Measurements from ENCODE around the gene SPECC1L.

Gene SPECC1L

DNA sequence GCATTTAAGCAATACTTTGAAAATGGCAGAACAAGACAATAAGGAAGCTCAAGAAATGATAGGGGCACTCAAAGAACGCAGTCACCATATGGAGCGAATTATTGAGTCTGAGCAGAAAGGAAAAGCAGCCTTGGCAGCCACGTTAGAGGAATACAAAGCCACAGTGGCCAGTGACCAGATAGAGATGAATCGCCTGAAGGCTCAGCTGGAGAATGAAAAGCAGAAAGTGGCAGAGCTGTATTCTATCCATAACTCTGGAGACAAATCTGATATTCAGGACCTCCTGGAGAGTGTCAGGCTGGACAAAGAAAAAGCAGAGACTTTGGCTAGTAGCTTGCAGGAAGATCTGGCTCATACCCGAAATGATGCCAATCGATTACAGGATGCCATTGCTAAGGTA lies 51.9 kb downstream of the SPECC1L start:
- DNase-seq (ENCODE audit: low spot score), result no peak

DNA sequence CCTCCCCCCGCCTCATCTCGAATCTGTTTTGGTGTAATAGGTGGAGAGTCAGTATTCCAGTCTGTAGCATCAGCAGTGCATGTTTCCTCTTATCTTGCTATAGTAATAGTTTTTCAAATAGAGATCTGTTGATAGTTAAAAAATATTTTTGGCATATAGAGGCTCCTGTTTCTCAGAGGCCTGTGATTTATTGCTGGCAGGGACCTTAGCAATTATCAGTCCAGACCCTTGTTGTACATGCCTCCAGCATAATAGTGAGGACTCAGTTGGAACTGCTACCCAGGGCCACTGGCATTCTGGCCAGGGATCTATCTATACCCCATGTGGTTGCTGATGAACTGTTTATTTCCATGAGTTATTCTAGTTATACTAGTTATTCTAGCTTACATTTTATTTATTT lies 52.6 kb downstream of the SPECC1L start:
- DNase-seq (ENCODE audit: low spot score), result peak; percentile 12

DNA sequence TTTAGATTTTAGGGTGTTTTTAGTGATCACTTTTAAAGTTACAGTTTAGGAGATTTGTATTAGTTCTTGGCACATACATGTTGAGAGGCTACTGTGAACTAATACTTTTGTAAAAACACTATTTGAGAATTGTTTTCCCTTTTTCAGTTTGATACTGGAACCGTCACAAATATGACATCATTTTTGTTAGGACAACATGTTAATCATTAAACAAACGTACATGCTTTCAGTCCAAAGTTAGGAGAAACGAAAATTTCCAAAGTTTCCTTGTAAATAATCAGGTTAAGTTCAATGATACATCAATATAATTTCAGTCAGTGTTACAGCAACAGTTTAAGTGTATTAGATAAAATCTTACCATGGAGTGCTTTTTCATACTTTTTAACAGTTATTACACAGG lies 53.1 kb downstream of the SPECC1L start:
- peak; percentile 33 for DNase-seq (ENCODE audit: low spot score)

- DNase-seq (ENCODE audit: low spot score), result no peak
Observed at GRCh38 chr22:24324137-24324536, 53.5 kb downstream of the SPECC1L start.

GRCh38 chr22:24325105-24325757 lies 54.6 kb downstream of the SPECC1L start:
- peak; percentile 25 for DNase-seq (ENCODE audit: low spot score)

DNA sequence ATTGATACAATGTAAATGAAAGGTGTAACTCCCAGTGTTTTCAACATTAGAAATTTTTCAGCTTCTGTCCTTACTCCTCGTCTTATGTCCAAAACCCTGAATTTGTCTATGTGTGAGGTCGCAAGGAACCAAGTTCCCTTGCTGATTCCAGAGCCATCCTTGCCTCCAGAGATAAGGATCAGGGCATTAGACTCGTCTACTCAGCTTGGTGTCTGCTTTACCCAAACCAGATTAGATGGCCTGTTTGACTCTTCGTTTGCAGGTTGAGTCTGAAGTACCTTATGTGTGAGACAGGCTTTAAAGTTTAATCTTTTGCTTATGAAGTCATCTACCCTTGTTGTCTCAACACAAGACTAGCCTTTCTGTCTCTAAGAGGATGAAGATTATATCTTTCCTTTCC lies 55.6 kb downstream of the SPECC1L start:
- no peak for DNase-seq (ENCODE audit: low spot score)

GRCh38 chr22:24327832-24328231 lies 57.2 kb downstream of the SPECC1L start:
- DNase-seq (ENCODE audit: low spot score), result no peak

DNA sequence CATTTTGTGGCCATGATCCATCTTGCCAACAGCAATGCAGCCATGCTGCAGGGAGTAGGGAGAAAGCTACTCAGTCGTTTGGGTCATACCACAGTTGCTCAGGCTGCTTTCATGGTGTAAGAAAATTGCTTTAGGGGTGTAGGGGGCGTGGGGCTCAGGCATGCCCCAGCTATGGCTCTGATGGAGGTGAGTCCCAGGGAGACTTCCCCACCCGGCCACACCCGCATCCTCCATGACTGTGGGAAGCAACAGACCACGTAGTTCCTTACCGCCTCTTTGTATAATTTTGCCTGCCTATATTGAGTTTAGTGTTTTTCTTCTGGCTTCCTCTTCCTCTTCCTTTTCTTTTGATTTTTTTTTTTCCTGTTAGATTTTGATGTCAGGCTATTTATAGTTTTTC lies 58.8 kb downstream of the SPECC1L start:
- DNase-seq (ENCODE audit: low spot score), result no peak

GRCh38 chr22:24330636-24331035 lies 60.0 kb downstream of the SPECC1L start:
- DNase-seq (ENCODE audit: low spot score), result no peak

DNA sequence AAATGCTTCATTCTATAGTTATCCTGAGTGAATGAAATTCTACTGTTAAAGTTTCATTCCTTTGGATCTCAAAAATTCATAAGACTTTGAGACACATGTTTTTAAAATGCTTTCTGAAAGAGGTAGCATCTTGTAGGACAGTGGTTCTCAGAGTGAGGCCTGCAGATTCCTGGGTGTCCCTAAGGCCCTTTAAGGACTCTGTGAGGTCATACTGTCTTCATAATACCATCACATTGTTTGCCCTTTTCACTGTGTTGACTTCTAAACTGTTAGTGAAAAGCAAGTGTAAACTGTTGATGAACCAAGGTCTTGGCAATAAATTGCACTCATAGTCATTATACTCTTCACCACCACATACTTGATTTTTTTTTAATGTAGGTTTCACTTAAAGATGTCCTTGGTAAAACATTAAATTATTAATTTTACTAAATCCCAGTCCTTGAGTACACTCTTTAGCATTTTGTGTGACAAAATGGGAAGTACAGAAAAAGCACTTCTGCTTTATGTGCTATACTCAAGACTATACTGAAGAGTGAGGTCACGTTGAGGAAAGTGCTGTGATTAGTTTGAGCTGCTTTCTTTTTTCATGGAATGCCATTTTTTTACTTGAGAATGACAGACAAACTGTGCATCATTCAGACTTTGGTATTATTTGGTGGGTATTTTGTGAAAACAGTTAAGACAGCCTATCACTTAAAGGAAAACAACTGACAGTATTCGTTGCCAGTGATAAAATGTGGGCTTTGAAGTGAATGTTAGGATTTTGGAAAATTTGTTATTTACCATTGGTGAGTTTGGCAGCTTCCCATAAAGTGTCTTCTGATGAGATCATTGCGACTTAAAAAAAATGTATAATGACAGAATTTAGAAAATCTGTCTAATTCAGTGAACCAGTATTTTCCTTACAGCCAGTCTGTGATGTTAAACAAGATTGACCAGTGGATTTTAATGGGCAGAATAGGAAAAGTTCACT lies 61.1 kb downstream of the SPECC1L start:
- DNase-seq (ENCODE audit: low spot score), result no peak

DNA sequence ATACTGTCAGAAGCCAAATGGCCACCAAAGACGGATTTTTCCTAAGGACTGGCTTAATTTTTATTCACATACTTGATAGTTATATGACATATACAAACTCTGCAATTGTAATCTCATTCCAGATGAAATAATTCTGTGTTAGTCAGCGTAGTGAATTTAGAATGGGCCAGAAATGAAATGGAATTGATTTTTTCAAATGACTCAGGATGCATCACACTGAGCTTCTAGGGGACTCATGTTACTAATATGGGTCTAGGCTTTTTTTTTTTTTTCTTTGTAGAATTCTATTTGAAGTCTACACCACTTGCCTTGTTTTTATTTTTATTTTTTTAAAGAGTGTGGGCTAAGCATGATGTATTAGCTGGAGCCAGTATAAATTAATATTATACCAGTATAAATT lies 62.7 kb downstream of the SPECC1L start:
- DNase-seq (ENCODE audit: low spot score), result no peak

GRCh38 chr22:24335496-24335895 lies 64.9 kb downstream of the SPECC1L start:
- no peak for DNase-seq (ENCODE audit: low spot score)

DNA sequence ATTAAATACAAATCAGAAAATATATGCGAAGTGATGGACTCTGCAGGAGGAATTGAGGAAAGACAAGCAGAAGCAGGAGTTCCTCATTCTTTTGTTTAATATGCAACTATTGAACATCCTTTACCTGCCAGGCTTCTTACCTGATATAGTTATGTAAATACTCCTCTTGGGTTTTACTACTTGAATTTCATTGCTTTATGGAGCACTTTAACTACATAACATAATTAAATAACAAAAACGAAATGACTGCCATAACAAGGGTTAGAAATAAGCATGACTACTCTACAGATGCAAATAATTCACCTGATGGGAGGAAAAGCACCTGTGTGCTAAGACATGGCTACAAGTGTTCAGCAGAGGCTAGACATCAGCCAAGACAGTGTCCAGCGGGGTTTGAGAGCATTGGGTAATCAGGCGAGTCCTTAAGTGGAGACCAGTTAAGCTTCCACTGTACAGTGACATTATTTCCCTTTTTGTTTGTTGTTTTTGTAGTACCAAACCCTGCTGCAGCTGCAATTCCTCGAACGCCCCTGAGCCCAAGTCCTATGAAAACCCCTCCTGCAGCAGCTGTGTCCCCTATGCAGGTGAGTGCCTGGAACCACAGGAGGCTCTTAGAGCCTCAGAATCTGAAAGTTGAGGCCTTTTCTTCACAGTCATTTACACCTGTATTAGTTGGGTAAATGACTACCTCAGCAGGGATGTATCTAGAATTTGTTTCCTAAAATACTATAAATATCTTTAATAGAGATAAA lies 67.4 kb downstream of the SPECC1L start:
- DNase-seq (ENCODE audit: low spot score), result no peak

DNA sequence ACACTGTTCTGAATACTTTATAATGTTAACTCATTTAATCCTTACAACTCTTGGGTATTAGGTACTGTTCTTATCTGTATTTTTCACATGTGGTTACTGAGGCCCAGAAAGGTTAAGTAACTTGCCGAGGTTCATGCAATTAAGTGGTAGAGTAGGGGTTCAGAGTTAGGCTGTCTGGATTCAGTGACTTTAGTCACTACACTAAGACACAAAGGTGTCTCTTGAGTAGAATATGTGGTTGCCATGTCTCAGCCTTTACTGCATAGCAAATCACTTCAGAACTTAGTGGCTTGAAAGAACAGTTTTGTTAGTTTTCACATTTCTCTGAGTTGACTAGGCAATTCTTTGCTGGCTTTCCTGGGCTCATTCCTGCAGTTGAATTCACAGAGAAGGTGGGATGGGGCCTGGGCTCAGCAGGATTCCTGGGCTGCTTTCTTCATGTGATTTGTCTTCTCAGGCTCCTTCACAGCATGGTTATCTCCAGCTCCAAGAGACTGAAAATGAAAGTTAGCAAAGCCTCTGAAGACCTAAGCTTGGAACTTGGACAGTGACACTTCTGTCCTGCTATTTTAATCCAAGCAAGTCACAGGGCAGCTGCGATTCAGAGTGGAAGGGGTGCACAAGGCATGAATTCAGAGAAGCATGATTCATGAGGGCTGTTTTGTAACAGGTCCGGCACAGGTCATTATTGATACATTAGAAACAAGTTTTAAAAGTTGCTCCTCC lies 68.3 kb downstream of the SPECC1L start:
- DNase-seq (ENCODE audit: low spot score), result no peak

- no peak for DNase-seq (ENCODE audit: low spot score)
Observed at GRCh38 chr22:24339452-24339747, 68.8 kb downstream of the SPECC1L start.

DNA sequence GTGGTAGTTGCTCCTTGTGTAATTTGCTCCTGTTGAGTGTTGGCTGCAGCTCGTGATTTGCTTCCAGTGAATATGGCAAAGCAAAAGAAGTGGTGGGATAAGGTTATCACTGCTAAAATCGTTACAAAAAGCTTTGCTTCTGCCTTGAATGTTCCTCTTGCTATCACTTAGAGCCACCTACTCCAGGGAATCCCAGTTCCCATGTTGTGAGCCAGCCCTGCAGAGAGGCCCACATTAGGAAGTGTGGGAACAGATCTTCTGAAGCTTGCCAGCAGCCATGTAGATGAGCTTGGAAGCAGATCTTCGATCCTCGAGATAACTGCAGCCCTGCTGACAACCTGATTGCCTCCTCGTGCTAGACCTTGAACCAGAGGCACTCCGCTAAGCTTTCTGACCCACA lies 71.0 kb downstream of the SPECC1L start:
- no peak for DNase-seq (ENCODE audit: low spot score)

DNA sequence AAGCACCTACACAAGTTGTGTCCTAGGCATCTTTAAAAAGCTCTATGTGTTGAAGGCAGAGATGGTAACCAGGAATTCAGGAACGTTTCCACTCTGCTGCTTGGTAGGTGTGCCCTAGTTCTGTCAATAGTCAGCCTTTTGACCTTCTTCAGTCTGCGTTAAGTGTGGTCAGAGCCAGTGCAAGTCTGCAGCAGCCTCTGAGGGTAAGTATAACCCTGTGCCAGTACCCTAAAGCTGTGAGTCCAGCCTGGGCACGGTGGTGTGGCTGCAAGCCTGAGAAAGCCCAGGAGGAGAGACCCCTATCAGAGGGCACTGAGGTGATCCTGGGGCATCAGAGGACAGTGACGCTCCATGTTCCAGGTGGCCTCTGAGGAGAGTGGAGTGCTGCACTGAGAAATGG lies 80.0 kb downstream of the SPECC1L start:
- DNase-seq (ENCODE audit: low spot score), result no peak

DNA sequence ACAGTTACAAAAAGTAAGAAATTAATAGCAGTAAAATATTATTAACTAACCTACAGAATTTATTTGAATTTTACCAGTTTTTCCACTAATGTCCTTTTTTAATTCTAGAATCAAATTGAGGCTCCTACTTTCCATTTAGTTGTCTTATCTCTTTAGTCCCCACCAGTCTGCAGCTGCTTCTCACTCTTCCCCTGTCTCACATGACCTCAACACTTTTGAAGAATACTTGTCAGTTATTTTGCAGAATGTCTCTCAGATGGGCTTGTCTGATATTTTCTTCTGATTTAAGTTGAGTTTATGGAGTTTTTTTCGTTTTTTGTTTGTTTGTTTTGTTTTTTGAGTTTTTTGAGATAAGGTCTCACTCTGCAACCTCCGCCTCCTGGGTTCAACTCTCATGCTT lies 82.5 kb downstream of the SPECC1L start:
- no peak for DNase-seq (ENCODE audit: low spot score)

DNA sequence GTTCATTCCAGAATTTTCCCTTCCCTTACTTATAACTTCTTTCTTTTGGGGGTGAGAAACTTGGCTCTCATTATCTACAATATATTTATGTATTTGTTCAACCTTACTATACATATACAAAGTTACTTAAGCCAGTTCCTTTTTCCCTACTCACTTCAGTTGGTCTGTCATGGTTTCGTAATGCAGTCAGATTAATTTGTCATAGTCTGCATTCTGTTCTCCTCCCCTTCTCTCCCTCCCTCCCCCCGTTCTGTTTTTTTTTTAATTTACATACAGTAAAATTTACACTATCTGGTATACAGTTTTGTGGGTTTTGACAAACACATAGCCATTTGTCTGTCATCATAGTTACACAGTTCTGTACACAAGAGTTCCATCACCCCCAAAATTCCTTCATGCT lies 84.9 kb downstream of the SPECC1L start:
- no peak for DNase-seq (ENCODE audit: low spot score)

GRCh38 chr22:24357547-24357946 lies 86.9 kb downstream of the SPECC1L start:
- no peak for DNase-seq (ENCODE audit: low spot score)

GRCh38 chr22:24358105-24358836 lies 87.6 kb downstream of the SPECC1L start:
- DNase-seq (ENCODE audit: low spot score), result no peak

All from HuH-7.5 (cell line).